WERI-Rb-1 (cell line): ENCODE data around the gene FCN3.

Source experiments
- DNase-seq: peaks from one replicate; pipeline ENCODE4 v3.0.0-alpha.2; 2020
- H3K27ac ChIP-seq: fragments of 250-450 bp; sonication (Bioruptor Pico); 2 replicates; pipeline ENCODE4 v1.5.1; 2020; ENCODE audit warnings: mild to moderate bottlenecking, moderate library complexity
- H3K27me3 ChIP-seq: fragments of 250-450 bp; sonication (Bioruptor Pico); 2 replicates; pipeline ENCODE4 v1.5.1; 2021; ENCODE audit warnings: mild to moderate bottlenecking, low read depth, moderate library complexity; ENCODE audit not compliant: insufficient read depth, severe bottlenecking
- H3K36me3 ChIP-seq: fragments of 250-450 bp; sonication (Bioruptor Pico); 2 replicates; pipeline ENCODE4 v1.5.1; 2020; ENCODE audit warnings: mild to moderate bottlenecking, moderate library complexity
- H3K4me3 ChIP-seq: 2 replicates; pipeline ENCODE4 v1.5.1; 2011; ENCODE audit warnings: low read depth, mild to moderate bottlenecking, control low read depth, low read length
- H3K9me3 ChIP-seq: fragments of 250-450 bp; sonication (Bioruptor Pico); 2 replicates; pipeline ENCODE4 v1.5.1; 2021; ENCODE audit warnings: mild to moderate bottlenecking, moderate library complexity; ENCODE audit not compliant: severe bottlenecking
- TF ChIP-seq, protein P1 (sequence below): IDR thresholded peaks from 2 replicates; pipeline ENCODE4 v1.5.1; 2011; ENCODE audit warnings: low read depth, mild to moderate bottlenecking, control low read depth, inconsistent platforms, low read length

Gene FCN3

GRCh38 chr1:27374362-27375086 is at the start of gene FCN3:
FCN3 (minus strand) TSS chr1:27374824; CDS start chr1:27374818, 6 bp downstream.
- no peak for DNase-seq
- Histone ChIP-seq H3K36me3 (no peaks in the 10 kb centered on the region), H3K27me3 (no peaks in the 10 kb centered on the region), H3K27ac (no peak within 1 kb of the TSS), H3K9me3 (no peaks in the 10 kb centered on the region), H3K4me3 (no peak within 1 kb of the TSS)
- TF ChIP-seq, protein P1, sequence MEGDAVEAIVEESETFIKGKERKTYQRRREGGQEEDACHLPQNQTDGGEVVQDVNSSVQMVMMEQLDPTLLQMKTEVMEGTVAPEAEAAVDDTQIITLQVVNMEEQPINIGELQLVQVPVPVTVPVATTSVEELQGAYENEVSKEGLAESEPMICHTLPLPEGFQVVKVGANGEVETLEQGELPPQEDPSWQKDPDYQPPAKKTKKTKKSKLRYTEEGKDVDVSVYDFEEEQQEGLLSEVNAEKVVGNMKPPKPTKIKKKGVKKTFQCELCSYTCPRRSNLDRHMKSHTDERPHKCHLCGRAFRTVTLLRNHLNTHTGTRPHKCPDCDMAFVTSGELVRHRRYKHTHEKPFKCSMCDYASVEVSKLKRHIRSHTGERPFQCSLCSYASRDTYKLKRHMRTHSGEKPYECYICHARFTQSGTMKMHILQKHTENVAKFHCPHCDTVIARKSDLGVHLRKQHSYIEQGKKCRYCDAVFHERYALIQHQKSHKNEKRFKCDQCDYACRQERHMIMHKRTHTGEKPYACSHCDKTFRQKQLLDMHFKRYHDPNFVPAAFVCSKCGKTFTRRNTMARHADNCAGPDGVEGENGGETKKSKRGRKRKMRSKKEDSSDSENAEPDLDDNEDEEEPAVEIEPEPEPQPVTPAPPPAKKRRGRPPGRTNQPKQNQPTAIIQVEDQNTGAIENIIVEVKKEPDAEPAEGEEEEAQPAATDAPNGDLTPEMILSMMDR = no peak

- Histone ChIP-seq H3K27me3 (no peaks in the 10 kb centered on the region), H3K4me3 (no peak overlapping the region), H3K36me3 (peaks cover 41% of the 10 kb centered on the region), H3K27ac (no peak overlapping the region), H3K9me3 (no peaks in the 10 kb centered on the region)
- TF ChIP-seq, protein P1 = no peak
- DNase-seq = no peak
Measured at GRCh38 chr1:27423709-27424108, 49.1 kb upstream of the FCN3 start.

DNA sequence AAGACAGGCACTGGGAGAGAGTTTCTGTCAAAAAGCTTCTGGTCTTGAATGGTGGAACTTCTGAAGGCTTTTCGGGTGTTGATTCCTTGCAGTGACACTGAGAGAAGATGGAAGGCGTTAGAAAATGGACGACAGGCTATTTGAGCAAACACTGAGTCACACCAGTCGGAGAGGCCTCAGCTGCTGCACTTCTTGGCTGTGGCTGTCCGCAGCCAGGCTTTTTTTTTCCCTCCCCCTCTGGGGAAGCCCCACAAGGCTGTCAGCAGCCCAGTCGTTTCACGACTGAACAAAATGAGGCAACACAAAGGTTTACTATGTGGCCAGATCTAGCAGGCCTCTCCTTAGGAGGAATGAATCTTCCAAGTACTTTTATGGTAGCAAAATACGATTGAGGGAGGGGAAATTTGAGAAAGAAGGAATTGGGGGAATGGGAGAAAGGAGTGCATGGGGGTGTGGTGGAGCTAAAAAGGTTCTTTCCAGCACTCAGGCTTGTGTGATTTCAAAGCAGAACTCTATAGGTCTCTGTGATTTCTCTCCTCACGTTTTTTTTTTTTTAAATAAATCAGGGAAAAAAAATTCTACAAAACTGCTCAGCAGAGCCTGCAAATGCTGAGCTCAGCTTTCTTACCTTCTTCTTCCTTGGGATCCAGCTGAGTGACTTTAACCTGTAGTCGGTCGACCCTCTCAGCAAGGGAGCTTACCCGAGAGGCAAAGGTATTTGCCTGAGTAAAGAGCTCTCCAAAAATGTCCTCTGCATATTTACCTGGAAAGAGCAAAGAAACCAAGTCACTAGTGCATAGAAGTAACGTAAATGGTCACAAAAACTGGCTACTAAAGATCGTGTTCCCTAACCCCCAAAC is 43.9 kb upstream of the FCN3 start:
- Histone ChIP-seq H3K27ac (no peak overlapping the region), H3K36me3 (peaks cover 62% of the 10 kb centered on the region)
- DNase-seq = no peak

GRCh38 chr1:27417713-27418112 is 43.1 kb upstream of the FCN3 start:
- TF ChIP-seq, protein P1 = no peak
- DNase-seq = no peak
- H3K36me3 ChIP-seq = peaks cover 70% of the 10 kb centered on the region
- no peaks in the 10 kb centered on the region for H3K27me3 ChIP-seq
- no peak overlapping the region for H3K27ac ChIP-seq
- H3K9me3 ChIP-seq = no peaks in the 10 kb centered on the region
- H3K4me3 ChIP-seq = no peak overlapping the region

More for the DNA sequence above, 43.9 kb upstream of the FCN3 start:
- Histone ChIP-seq H3K27me3 (no peaks in the 10 kb centered on the region), H3K4me3 (no peak overlapping the region), H3K9me3 (no peaks in the 10 kb centered on the region)
- TF ChIP-seq, protein P1 = no peak

DNA sequence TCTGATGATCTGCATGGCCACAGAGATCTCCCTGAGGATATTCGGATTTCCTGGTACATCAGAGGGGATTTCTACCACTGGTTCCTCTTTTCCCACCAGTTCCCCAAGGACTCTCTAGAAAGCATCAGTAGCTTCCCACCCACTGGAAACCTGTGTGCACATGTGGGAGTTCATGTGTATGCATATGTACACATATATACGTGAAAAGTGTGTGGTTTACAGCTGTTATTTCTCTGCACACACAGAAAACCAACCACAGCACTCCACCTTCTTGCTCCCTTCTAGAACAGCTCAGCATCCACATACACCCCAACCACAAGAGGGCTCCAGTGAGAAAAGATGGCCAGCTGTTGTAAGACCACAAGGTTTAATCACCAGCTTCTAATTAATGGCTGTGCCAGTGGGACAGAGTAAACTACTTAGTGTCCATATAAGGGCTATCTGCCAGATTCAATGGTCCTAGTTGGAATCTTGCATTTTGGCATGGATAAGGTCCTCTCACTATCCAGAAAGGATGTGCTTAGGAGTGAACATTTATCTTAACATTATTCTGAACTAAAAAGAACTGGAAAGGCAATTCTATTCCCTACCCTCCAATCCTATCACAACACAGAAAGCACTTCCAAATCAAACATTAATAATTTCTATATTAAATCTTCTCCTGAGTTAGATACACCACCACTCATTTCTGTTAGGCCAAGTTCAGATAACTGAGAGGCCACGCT is 41.9 kb upstream of the FCN3 start:
- Histone ChIP-seq H3K9me3 (no peaks in the 10 kb centered on the region), H3K36me3 (peaks cover 82% of the 10 kb centered on the region), H3K27ac (no peak overlapping the region), H3K4me3 (no peak overlapping the region), H3K27me3 (no peaks in the 10 kb centered on the region)
- TF ChIP-seq, protein P1 = peak; percentile 60
- peak; percentile 47 for DNase-seq
